GM12864 (cell line): ENCODE data around the gene SAA1.

ENCODE experiments used
- DNase-seq: peaks from one replicate; pipeline ENCODE4 v3.0.0-alpha.2; 2011; ENCODE audit warnings: low read depth
- H3K4me3 ChIP-seq: 2 replicates; pipeline ENCODE4 v1.5.1; 2011; ENCODE audit warnings: mild to moderate bottlenecking, low read depth, low read length, control low read depth
- TF ChIP-seq, protein P1 (sequence below): IDR thresholded peaks from 2 replicates; pipeline ENCODE4 v1.5.1; 2011; ENCODE audit warnings: low read depth, mild to moderate bottlenecking, moderate library complexity, low read length, control low read depth, inconsistent platforms; ENCODE audit errors: missing control alignments

Gene SAA1

DNA sequence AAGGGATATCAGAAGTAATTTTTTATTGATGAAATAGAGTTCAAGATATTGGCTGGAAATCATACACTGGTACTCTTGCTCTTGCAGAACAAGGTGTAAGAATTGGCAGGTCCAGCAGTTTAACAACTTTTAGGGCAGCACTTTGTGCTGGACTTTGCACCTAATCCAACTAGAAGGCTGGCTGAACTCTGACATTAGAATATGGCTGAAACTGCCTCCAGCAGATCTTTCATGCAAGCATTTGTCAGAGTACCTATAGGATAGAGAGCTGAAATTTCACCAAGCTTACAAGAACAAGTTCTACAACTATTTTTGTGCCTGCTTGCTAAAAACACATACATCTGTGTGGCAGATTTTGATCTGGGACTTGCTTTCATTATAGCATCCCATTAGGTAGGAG lies 38.7 kb downstream of the SAA1 start:
- no peak for DNase-seq
- H3K4me3 ChIP-seq = no peak overlapping the region
- TF ChIP-seq, protein P1, sequence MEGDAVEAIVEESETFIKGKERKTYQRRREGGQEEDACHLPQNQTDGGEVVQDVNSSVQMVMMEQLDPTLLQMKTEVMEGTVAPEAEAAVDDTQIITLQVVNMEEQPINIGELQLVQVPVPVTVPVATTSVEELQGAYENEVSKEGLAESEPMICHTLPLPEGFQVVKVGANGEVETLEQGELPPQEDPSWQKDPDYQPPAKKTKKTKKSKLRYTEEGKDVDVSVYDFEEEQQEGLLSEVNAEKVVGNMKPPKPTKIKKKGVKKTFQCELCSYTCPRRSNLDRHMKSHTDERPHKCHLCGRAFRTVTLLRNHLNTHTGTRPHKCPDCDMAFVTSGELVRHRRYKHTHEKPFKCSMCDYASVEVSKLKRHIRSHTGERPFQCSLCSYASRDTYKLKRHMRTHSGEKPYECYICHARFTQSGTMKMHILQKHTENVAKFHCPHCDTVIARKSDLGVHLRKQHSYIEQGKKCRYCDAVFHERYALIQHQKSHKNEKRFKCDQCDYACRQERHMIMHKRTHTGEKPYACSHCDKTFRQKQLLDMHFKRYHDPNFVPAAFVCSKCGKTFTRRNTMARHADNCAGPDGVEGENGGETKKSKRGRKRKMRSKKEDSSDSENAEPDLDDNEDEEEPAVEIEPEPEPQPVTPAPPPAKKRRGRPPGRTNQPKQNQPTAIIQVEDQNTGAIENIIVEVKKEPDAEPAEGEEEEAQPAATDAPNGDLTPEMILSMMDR = no peak

GRCh38 chr11:18307461-18308139 lies 41.5 kb downstream of the SAA1 start:
- TF ChIP-seq, protein P1 = no peak
- H3K4me3 ChIP-seq = no peak overlapping the region
- no peak for DNase-seq

GRCh38 chr11:18308242-18308641 lies 42.2 kb downstream of the SAA1 start:
- no peak overlapping the region for H3K4me3 ChIP-seq
- TF ChIP-seq, protein P1 = no peak
- DNase-seq = no peak

DNA sequence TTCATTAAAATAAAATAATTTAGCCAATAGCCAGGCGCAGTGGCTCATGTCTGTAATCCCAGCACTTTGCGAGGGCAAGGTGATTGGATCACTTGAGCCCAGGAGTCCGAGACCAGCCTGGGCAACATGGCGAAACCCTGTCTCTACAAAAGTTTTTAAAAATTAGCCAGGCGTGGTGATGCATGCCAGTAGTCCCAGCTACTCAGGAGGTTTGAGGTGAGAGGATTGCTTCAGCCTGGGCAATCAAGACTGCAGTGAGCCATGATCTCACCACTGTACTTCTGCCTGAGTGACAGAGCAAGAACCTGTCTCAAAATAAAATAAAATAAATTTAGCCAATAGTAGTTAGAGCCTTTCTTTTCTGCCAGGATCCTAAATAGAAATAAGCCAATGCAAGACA lies 43.6 kb downstream of the SAA1 start:
- no peak overlapping the region for H3K4me3 ChIP-seq
- DNase-seq = no peak
- TF ChIP-seq, protein P1 = no peak

- TF ChIP-seq, protein P1 = no peak
- H3K4me3 ChIP-seq = no peak overlapping the region
- peak; percentile 37 for DNase-seq
Observed at GRCh38 chr11:18310800-18311340, 44.8 kb downstream of the SAA1 start.

- TF ChIP-seq, protein P1 = no peak
- H3K4me3 ChIP-seq = no peak overlapping the region
- no peak for DNase-seq
Observed at GRCh38 chr11:18312012-18312411, 45.9 kb downstream of the SAA1 start.
